ENCODE data around the gene RAB8B.
"Not testable (repeated sequence)": the region's sequence is repeated elsewhere in the genome, so short reads cannot be mapped to it uniquely, and the experiment has no call there.

The RAB8B gene

GRCh38 chr15:63237086-63237485, 47.7 kb downstream of the RAB8B start:
- DNase-seq (ENCODE audit: low spot score), result not testable (repeated sequence)

- no peak for DNase-seq (ENCODE audit: low spot score)
Observed at GRCh38 chr15:63238171-63238570, 48.8 kb downstream of the RAB8B start.

- no peak for DNase-seq (ENCODE audit: low spot score)
Observed at GRCh38 chr15:63238796-63239195, 49.4 kb downstream of the RAB8B start.

DNA sequence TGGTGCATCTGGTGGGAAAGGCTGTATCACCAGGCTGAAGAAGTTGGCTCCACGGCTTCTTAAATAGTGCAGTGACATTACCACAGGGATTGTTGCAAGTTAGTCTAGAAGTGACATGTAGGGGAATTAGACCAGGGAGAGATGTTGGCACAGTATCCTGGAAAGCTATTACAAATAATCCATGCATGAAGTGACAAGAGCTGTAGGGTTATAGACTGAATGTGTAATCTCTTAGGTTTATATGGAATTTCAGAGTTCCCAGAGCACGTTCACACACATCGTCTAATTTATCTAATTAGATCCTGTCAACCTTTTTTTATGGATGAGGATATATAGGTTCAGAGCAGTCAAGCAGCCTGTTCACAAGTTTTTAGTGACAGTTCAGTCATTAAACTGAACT, 50.7 kb downstream of the RAB8B start:
- DNase-seq (ENCODE audit: low spot score), result no peak

GRCh38 chr15:63241316-63241715, 51.9 kb downstream of the RAB8B start:
- DNase-seq (ENCODE audit: low spot score), result no peak

- DNase-seq (ENCODE audit: low spot score), result no peak
Observed at GRCh38 chr15:63243101-63243500, 53.7 kb downstream of the RAB8B start.

DNA sequence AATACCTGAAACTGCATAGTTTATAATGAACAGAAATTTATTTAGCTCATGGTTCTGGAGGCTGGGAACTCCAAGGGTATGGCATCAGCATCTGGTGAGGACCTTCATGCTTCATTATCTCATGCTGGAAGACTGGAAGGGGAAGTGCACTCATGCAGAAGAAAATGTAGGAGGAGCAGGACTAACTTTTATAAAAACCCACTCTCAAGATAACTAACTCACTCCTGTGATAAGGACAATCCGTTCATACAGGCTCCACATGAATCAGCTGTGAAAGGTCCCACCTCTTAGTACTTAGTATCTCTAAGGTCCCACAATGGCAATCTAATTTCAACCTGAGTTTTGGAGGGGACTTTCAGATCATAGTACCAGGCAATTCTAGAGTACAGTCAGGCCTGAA, 54.4 kb downstream of the RAB8B start:
- no peak for DNase-seq (ENCODE audit: low spot score)

DNA sequence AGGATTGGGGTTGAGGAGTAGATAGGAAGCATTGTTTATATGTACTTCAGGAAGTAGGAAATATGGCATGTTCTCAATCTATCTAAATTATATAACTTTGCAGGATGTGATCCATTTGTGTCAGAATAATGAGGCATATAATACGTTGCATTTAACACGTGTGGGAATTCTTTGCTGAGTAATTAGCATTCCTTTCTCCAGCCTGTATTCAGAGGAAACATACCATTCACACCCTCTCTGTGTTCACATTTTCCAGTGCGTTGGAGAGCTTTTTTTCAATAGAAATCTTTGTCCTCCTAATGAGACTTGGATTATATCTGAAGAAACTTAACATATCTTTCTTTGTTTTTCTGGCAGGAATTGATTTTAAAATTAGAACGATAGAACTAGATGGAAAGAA, 55.0 kb downstream of the RAB8B start:
- DNase-seq (ENCODE audit: low spot score), result no peak

GRCh38 chr15:63244976-63245645, 55.7 kb downstream of the RAB8B start:
- DNase-seq (ENCODE audit: low spot score), result no peak

DNA sequence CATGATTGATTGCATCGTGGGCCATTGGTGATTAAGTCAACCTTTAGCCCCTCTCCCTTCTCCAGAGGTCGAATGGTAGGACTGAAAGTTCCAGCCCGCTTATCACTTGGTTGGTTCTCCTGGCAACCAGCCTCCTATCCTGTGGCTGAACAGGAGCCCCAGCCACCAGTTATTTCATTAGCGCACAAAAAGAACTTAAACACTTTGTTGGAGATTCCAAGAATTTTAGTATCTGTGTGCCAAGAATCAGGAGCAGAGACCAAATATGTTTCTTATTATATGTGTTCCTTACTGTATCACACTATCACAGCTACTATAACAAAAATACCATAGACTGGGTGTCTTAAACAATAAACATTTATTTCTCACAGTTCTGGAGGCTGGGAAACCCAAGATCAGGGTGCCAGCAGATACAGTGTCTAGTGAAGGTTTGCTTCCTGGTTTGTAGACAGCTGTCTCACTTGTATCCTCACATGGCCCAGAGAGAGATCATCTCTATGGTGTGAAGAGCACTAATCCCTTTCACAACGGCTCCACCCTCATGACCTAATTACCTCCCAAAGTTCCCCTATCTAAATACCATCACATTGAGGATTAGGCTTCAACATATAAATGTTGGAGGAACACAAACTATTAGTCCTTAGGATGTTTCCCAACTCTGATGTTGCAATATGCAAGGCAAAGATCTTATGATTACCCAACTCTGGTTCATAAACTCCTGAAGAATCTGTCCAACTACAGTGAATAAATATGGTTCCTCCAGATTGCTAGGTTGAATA, 57.5 kb downstream of the RAB8B start:
- DNase-seq (ENCODE audit: low spot score), result peak; percentile 32

DNA sequence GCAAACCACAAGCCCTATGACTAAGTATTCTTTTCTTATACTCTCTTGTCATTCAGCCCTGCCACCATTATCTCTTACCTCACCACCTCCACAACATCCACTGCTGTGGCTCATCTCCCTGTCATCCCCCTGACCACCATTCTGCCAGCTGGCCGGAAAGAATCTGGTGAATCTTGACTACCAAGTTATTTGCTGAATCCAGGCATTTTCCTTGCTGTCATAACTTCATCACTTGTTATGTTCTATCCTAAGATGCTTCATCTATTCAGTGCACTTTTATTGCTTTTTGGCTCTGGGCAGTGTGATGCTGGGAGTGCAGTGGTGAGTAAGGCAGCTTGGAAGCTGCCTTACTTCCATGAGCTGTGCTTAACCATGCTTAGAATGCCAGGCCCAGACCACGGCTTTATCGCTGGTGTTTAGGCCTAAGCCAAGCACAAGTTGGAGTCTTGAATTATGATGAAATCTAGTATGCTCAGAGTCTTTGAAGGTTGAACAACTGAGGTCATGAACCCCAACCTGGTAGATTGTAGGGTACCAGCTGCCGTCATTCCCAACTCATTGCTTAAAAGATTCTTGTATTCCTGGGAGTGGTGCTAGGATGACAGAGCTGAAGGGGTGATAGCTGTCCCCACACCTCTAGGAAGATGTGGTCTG, 61.0 kb downstream of the RAB8B start:
- peak; percentile 85 for DNase-seq (ENCODE audit: low spot score)

DNA sequence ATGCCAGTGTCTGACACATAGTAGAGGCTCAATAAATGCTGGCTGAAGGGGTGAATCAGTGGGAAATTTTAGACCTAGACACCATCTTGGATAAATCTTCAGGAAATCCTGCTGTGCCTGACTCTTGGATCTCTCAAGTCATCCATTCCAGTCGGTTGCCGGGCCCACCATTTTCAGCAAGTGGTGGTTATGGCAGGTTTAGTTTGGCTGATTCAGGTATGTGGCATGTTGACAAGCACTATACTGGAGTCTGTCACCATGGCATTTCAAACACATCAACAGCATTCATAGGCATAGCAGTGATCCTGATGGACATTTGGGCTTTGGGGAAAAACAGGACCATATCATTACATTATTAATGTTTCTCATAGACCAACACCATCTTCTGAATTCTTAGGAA, 62.3 kb downstream of the RAB8B start:
- DNase-seq (ENCODE audit: low spot score), result no peak

- no peak for DNase-seq (ENCODE audit: low spot score)
Observed at GRCh38 chr15:63252292-63252691, 62.9 kb downstream of the RAB8B start.

DNA sequence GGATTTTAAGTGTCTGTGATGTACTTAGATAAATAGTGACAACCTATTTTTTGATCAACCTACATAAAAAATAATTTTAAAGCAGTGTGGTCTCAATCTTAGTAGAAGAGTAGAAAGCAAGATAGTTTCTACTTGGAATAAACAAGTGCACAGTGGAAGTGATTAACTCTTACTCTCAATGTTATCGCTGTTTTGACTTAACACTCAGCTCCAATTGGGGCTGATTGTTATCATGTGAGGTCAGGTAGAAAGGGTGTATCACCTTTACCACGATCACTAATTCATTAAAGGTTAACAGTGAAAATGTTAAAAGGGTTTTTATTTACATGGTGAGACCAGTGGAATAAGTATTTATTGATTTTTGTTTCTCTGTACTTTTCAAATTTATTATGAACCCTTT, 65.6 kb downstream of the RAB8B start:
- DNase-seq (ENCODE audit: low spot score), result no peak

- DNase-seq (ENCODE audit: low spot score), result no peak
Observed at GRCh38 chr15:63255489-63255990, 66.1 kb downstream of the RAB8B start.

- DNase-seq (ENCODE audit: low spot score), result peak; percentile 61
Observed at GRCh38 chr15:63256433-63257274, 67.2 kb downstream of the RAB8B start.

GRCh38 chr15:63258658-63259057, 69.3 kb downstream of the RAB8B start:
- DNase-seq (ENCODE audit: low spot score), result no peak

- DNase-seq (ENCODE audit: low spot score), result no peak
Observed at GRCh38 chr15:63260791-63261190, 71.4 kb downstream of the RAB8B start.

GRCh38 chr15:63261311-63261710, 71.9 kb downstream of the RAB8B start:
- DNase-seq (ENCODE audit: low spot score), result no peak

DNA sequence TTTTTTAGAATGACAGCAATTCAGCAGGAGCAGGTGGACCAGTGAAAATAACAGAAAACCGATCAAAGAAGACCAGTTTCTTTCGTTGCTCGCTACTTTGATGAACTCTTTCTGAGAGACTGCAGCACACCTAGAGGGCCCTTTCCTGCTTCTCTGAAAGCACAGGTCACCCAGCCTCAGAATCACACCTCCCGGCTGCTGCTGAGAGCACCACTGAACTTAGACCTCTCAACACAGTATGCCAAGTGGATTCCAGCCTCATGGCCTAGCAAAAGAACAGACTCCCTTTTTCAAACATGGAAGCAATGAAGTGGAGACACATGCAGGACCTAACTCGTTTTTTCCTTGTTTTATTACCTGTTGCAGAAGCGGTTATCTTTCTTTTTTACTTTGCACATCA, 74.1 kb downstream of the RAB8B start:
- no peak for DNase-seq (ENCODE audit: low spot score)

- DNase-seq (ENCODE audit: low spot score), result no peak
Observed at GRCh38 chr15:63264688-63265293, 75.4 kb downstream of the RAB8B start.

GRCh38 chr15:63274427-63274826, 85.0 kb downstream of the RAB8B start:
- no peak for DNase-seq (ENCODE audit: low spot score)
